Measurements from ENCODE around the gene DNAJC15. TPM values are rescaled to one million over a fixed set of nuclear protein-coding genes. Genes with fewer than 3 reads are reported as not detected.

Gene DNAJC15
- total RNA-seq, 1 donor from 2014 or later, result 18.8 TPM

- H3K27me3 Mint-ChIP-seq (ENCODE audit: low read depth), result peaks cover 19% of the 10 kb centered on the region
- no peak overlapping the region for H3K27ac Mint-ChIP-seq
- no peaks in the 10 kb centered on the region for H3K9me3 Mint-ChIP-seq
- no peak for DNase-seq (ENCODE audit: low spot score)
- H3K4me1 Mint-ChIP-seq (ENCODE audit: low read depth), result peaks cover 2% of the 10 kb centered on the region
- no peak overlapping the region for H3K4me3 Mint-ChIP-seq (ENCODE audit: low read depth)
- intact Hi-C loops (cut with micrococcal nuclease), result no loop called here
- H3K36me3 Mint-ChIP-seq (ENCODE audit: low read depth), result no peaks in the 10 kb centered on the region
Observed at GRCh38 chr13:43008596-43008995, 14.8 kb upstream of the DNAJC15 start.

DNA sequence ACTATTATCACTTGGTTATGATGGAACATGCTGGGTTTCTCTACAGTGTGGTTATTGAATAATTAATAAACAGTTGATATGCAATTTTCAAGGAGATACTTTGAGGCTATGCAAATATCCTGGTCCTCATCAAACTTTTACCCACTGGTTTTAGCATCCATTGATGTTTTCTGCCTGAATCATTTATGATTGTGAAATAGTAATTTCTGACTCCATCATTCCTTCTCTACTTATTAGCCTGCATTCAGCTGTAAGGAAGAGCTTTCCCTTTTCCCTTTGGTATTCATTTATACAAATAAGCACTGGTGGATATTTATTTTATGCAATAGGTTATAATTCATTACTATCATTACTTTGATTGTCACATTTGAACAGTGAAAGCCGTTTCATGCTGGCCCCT is 13.9 kb upstream of the DNAJC15 start:
- no peak for DNase-seq (ENCODE audit: low spot score)
- H3K27me3 Mint-ChIP-seq (ENCODE audit: low read depth), result peaks cover 19% of the 10 kb centered on the region
- no peaks in the 10 kb centered on the region for H3K9me3 Mint-ChIP-seq
- H3K36me3 Mint-ChIP-seq (ENCODE audit: low read depth), result no peaks in the 10 kb centered on the region
- no peak overlapping the region for H3K27ac Mint-ChIP-seq
- H3K4me1 Mint-ChIP-seq (ENCODE audit: low read depth), result peaks cover 2% of the 10 kb centered on the region
- no peak overlapping the region for H3K4me3 Mint-ChIP-seq (ENCODE audit: low read depth)
- intact Hi-C loops (cut with micrococcal nuclease), result no loop called here

- H3K27ac Mint-ChIP-seq, result no peak overlapping the region
- no peak overlapping the region for H3K4me3 Mint-ChIP-seq (ENCODE audit: low read depth)
- no peaks in the 10 kb centered on the region for H3K9me3 Mint-ChIP-seq
- no peaks in the 10 kb centered on the region for H3K4me1 Mint-ChIP-seq (ENCODE audit: low read depth)
- no peak for DNase-seq (ENCODE audit: low spot score)
- H3K27me3 Mint-ChIP-seq (ENCODE audit: low read depth), result peaks cover 3% of the 10 kb centered on the region
- intact Hi-C loops (cut with micrococcal nuclease), result no loop called here
- no peaks in the 10 kb centered on the region for H3K36me3 Mint-ChIP-seq (ENCODE audit: low read depth)
Observed at GRCh38 chr13:43014162-43014561, 9.2 kb upstream of the DNAJC15 start.

DNA sequence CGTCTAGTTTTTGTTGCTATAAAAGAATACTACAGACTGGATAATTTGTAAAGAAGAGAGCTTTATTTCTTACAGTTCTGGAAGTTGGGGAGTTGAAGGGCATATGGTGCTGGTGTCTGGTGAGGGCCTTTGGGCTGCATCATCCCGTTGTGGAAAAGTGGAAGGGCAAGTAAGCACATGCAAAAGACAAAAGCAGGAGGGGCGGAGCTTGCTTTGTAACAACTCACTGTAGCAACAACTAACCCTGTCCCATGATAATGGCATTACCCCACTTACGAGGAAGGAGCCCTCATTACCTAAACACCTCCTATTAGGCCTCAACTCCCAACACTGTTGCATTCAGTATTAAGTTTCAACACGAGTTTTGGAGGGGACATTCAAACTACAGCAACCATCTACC is 7.2 kb upstream of the DNAJC15 start:
- Mint-ChIP-seq H3K27me3 (ENCODE audit: low read depth) (no peaks in the 10 kb centered on the region), H3K9me3 (no peaks in the 10 kb centered on the region), H3K4me1 (ENCODE audit: low read depth) (no peaks in the 10 kb centered on the region), H3K36me3 (ENCODE audit: low read depth) (no peaks in the 10 kb centered on the region), H3K4me3 (ENCODE audit: low read depth) (no peak overlapping the region), H3K27ac (no peak overlapping the region)
- no peak for DNase-seq (ENCODE audit: low spot score)
- intact Hi-C loops (cut with micrococcal nuclease), result no loop called here

GRCh38 chr13:43019811-43020210 is 3.6 kb upstream of the DNAJC15 start:
- H3K4me1 Mint-ChIP-seq (ENCODE audit: low read depth), result peaks cover 4% of the 10 kb centered on the region
- no peaks in the 10 kb centered on the region for H3K9me3 Mint-ChIP-seq
- intact Hi-C loops (cut with micrococcal nuclease), result loop anchor here (5.0 kb wide), 2 partner anchors 33 to 42 kb away; no protein-coding TSS in a partner anchor
- H3K4me3 Mint-ChIP-seq (ENCODE audit: low read depth), result no peak overlapping the region
- no peak for DNase-seq (ENCODE audit: low spot score)
- H3K27ac Mint-ChIP-seq, result no peak overlapping the region
- H3K27me3 Mint-ChIP-seq (ENCODE audit: low read depth), result no peaks in the 10 kb centered on the region
- peaks cover 5% of the 10 kb centered on the region for H3K36me3 Mint-ChIP-seq (ENCODE audit: low read depth)

DNA sequence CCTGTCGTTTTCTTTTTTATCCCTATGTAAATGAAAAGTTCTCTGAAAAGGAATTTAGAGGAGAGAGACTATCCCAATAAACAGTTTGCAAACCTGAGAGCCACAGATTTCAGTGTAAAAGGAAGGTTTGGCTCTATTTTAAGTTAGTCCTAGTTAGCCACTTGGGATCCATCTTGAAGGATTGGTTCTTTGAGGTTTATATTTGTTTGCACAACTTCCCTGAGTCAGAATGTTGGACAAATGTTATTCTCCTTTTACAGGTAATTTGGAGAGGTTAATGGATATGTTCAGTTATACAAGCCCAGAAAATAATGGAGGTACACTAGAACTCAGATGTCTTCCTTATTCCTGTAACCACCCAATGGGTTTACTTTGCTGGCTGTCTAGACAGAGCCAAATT is 2.6 kb upstream of the DNAJC15 start:
- peaks cover 9% of the 10 kb centered on the region for H3K4me1 Mint-ChIP-seq (ENCODE audit: low read depth)
- H3K4me3 Mint-ChIP-seq (ENCODE audit: low read depth), result no peak overlapping the region
- H3K27me3 Mint-ChIP-seq (ENCODE audit: low read depth), result no peaks in the 10 kb centered on the region
- peaks cover 10% of the 10 kb centered on the region for H3K36me3 Mint-ChIP-seq (ENCODE audit: low read depth)
- no peak overlapping the region for H3K27ac Mint-ChIP-seq
- H3K9me3 Mint-ChIP-seq, result no peaks in the 10 kb centered on the region
- no peak for DNase-seq (ENCODE audit: low spot score)
- intact Hi-C loops (cut with micrococcal nuclease), result loop anchor here (5.0 kb wide), 2 partner anchors 33 to 42 kb away; no protein-coding TSS in a partner anchor

DNA sequence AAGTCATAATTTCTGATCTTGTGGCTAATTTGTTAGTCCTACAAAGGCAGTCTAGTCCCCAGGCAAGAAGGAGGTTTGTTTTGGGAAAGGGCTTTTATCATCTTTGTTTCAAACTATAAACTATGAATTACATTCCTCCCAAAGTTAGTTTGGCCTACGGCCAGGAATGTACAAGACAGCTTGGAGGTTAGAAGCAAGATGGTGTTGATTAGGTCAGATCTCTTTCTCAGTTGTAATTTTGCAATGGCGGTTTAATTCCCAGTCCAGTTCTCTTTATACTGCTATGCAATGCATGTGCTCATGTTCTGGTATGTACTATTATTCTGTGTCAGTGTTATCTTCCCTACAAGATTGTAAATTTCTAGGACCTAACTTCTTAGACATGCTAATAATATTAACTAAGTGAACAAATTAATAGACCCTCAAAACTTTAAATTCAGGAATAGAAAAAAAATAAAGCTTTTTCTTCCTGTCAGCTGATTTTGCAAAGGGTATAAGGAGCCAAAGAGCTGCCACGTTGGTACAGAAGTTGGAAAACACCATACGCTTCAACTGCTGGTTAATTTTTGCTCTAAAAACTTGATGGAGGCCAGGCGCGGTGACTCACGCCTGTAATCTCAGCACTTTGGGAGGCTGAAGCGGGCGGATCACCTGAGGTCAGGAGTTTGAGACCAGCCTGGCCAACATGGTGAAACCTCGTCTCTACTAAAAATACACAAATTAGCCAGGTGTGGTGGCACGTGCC is 1.3 kb upstream of the DNAJC15 start:
- Mint-ChIP-seq H3K4me1 (ENCODE audit: low read depth) (peaks cover 9% of the 10 kb centered on the region), H3K27ac (no peak overlapping the region), H3K9me3 (no peaks in the 10 kb centered on the region), H3K4me3 (ENCODE audit: low read depth) (no peak overlapping the region), H3K36me3 (ENCODE audit: low read depth) (peaks cover 10% of the 10 kb centered on the region), H3K27me3 (ENCODE audit: low read depth) (no peaks in the 10 kb centered on the region)
- no peak for DNase-seq (ENCODE audit: low spot score)
- intact Hi-C loops (cut with micrococcal nuclease), result loop anchor here (2.0 to 5.0 kb wide), 4 partner anchors 25 to 51 kb away; no protein-coding TSS in a partner anchor

GRCh38 chr13:43022934-43023288 is 475 bp upstream of the DNAJC15 start:
- H3K27me3 Mint-ChIP-seq (ENCODE audit: low read depth), result no peaks in the 10 kb centered on the region
- peaks cover 12% of the 10 kb centered on the region for H3K36me3 Mint-ChIP-seq (ENCODE audit: low read depth)
- DNase-seq (ENCODE audit: low spot score), result no peak
- intact Hi-C loops (cut with micrococcal nuclease), result loop anchor here (1.0 to 5.0 kb wide), 5 partner anchors 22 to 52 kb away; no protein-coding TSS in a partner anchor
- peak overlapping the region; percentile 81 for H3K27ac Mint-ChIP-seq
- H3K9me3 Mint-ChIP-seq, result no peaks in the 10 kb centered on the region
- H3K4me3 Mint-ChIP-seq (ENCODE audit: low read depth), result peak overlapping the region; percentile 91
- H3K4me1 Mint-ChIP-seq (ENCODE audit: low read depth), result peaks cover 13% of the 10 kb centered on the region

- Mint-ChIP-seq H3K4me3 (ENCODE audit: low read depth) (no peak overlapping the region), H3K36me3 (ENCODE audit: low read depth) (peaks cover 27% of the 10 kb centered on the region), H3K4me1 (ENCODE audit: low read depth) (peaks cover 21% of the 10 kb centered on the region), H3K9me3 (no peaks in the 10 kb centered on the region), H3K27ac (no peak overlapping the region), H3K27me3 (ENCODE audit: low read depth) (no peaks in the 10 kb centered on the region)
- intact Hi-C loops (cut with micrococcal nuclease), result no loop called here
- no peak for DNase-seq (ENCODE audit: low spot score)
Observed at GRCh38 chr13:43026262-43026661, 2.9 kb downstream of the DNAJC15 start.

- no peak overlapping the region for H3K4me3 Mint-ChIP-seq (ENCODE audit: low read depth)
- H3K27me3 Mint-ChIP-seq (ENCODE audit: low read depth), result no peaks in the 10 kb centered on the region
- H3K36me3 Mint-ChIP-seq (ENCODE audit: low read depth), result peaks cover 37% of the 10 kb centered on the region
- intact Hi-C loops (cut with micrococcal nuclease), result no loop called here
- H3K27ac Mint-ChIP-seq, result no peak overlapping the region
- H3K4me1 Mint-ChIP-seq (ENCODE audit: low read depth), result peaks cover 13% of the 10 kb centered on the region
- no peaks in the 10 kb centered on the region for H3K9me3 Mint-ChIP-seq
- DNase-seq (ENCODE audit: low spot score), result no peak
Observed at GRCh38 chr13:43030548-43030947, 7.2 kb downstream of the DNAJC15 start.

DNA sequence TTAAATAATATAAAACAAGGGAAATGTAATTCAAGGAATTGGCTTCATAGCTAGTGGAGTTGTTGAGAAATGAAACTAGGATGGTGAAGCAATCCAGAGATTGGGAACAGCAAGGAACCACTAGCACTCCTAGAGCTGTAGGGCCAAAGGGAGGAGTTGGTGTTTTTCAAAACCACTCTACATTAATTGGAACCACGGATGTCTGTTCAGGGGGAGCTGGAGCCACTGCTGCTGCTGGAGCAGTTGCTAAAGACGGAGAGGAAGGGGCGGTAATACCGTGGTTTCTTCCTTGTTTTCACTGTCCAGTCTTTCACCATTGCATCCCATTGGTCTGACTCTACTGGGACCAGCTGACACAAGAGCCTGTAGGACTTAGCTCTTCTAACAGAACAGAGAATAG is 8.5 kb downstream of the DNAJC15 start:
- Mint-ChIP-seq H3K27ac (no peak overlapping the region), H3K36me3 (ENCODE audit: low read depth) (peaks cover 37% of the 10 kb centered on the region), H3K27me3 (ENCODE audit: low read depth) (no peaks in the 10 kb centered on the region), H3K9me3 (no peaks in the 10 kb centered on the region), H3K4me1 (ENCODE audit: low read depth) (peaks cover 13% of the 10 kb centered on the region), H3K4me3 (ENCODE audit: low read depth) (no peak overlapping the region)
- no peak for DNase-seq (ENCODE audit: low spot score)
- intact Hi-C loops (cut with micrococcal nuclease), result no loop called here

GRCh38 chr13:43033038-43033437 is 9.7 kb downstream of the DNAJC15 start:
- Mint-ChIP-seq H3K4me1 (ENCODE audit: low read depth) (peaks cover 9% of the 10 kb centered on the region), H3K27me3 (ENCODE audit: low read depth) (no peaks in the 10 kb centered on the region), H3K4me3 (ENCODE audit: low read depth) (no peak overlapping the region), H3K27ac (no peak overlapping the region), H3K36me3 (ENCODE audit: low read depth) (peaks cover 38% of the 10 kb centered on the region), H3K9me3 (no peaks in the 10 kb centered on the region)
- no peak for DNase-seq (ENCODE audit: low spot score)
- intact Hi-C loops (cut with micrococcal nuclease), result no loop called here

- Mint-ChIP-seq H3K4me1 (ENCODE audit: low read depth) (peaks cover 7% of the 10 kb centered on the region), H3K27me3 (ENCODE audit: low read depth) (no peaks in the 10 kb centered on the region), H3K36me3 (ENCODE audit: low read depth) (peaks cover 35% of the 10 kb centered on the region), H3K27ac (no peak overlapping the region), H3K9me3 (no peaks in the 10 kb centered on the region), H3K4me3 (ENCODE audit: low read depth) (no peak overlapping the region)
- intact Hi-C loops (cut with micrococcal nuclease), result no loop called here
- no peak for DNase-seq (ENCODE audit: low spot score)
Observed at GRCh38 chr13:43036351-43037250, 13.2 kb downstream of the DNAJC15 start.

Measured in activated T-helper 2 cell treated with anti-CD3 and anti-CD28 coated beads, Interferon-gamma antibody, Interleukin-2, Interleukin-4, amounts not matched to agents 10 μg/mL and 5 μg/mL and 100 μg/mL, durations not matched to agents 14 hours and 24 hours and 36 hours (primary cell).